Omental fat pad (tissue), 4 donors: ENCODE measurements around the gene CHMP1A. TPM values are rescaled to one million over a fixed set of nuclear protein-coding genes. Genes with fewer than 3 reads are reported as not detected.

ENCODE experiments used
- ATAC-seq: fragments of 150-250 bp; one replicate; pipeline ENCODE4 v1.9.1; 2016; ENCODE audit warnings: mild to moderate bottlenecking, moderate library complexity; ENCODE audit not compliant: low FRiP score
- DNase-seq: peaks from one replicate; pipeline ENCODE4 v3.0.0-alpha.2; 2019; ENCODE audit warnings: low spot score
- CTCF ChIP-seq, 3 donors: fragments of 450-650 bp; IDR thresholded peaks; one replicate each; pipeline ENCODE4 v1.5.1; 2016 to 2017; ENCODE audit warnings: antibody characterized with exemption in 3 of 3, mild to moderate bottlenecking in 3 of 3, moderate library complexity in 2 of 3
- total RNA-seq, 4 donors: library from RNA; depleted of rRNA; stranded (reverse); fragments of >200 nt; gene quantifications; one replicate each; pipeline ENCODE4 v1.1.0, GENCODE V29; 2016

Gene CHMP1A
- total RNA-seq, 4 donors from 2014 or later: 45.7 to 78.1 (median 67.7) TPM

DNA sequence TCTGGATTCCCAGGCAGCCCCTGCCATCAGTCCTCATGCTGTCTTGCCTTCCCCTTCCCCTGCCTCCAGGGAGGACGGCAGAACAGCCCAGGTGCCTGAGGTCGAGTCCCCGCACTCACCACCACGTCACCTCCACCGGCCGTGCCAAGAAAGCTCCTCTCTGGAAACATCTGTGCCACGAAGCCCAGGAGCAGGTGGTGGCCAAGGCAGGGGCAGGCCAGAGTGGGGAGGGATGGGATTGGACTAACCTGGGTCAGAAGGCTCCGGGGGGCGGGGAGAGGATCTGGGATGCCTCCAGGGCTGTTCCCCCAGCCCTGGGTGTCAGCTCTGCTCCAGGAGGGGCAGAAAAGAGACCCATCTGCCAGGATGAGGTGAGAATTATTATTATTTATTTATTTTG, 51.5 kb downstream of the CHMP1A start:
- DNase-seq (no peak), ATAC-seq (no peak)
- no peak for TF ChIP-seq CTCF (IDR thresholded peaks at IDR 0.05)

DNA sequence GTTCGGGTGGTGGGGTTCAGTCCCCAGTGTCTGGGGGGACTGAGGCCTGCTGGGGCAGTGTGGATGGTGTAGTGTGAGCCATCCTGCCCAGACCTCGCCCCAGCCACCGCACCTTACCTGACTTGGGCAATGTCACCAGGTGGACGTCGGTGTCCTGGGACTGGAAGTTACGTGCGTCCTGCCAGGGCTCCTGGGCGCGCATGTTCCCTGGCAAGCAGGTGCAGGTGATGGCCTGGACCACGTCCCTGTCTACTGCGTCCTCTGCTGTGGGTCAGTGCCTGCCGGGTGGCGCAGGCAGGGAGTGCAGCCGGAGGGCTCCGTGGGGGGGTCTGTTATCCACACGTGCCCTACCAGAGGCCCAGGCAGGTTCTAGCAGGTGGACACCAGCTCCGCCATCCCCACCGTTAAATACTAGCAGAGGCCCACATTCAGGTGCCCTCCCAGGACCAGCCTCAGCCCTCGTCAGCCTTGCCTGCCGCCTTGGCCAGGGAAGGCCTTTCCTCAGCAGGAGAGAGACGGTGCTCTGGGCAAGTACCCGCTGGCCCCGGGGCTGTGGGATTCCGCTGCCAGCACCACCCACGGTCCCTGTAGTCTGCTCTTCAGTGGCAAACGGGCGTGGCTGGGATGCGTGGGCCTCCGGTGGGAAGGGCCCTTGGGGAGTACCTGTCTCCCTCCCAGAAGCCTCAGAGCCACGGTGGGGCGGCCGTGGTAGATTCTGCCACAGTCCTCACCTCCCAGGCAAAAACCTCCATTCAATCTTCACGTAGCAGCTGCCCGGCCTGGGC, 52.1 kb downstream of the CHMP1A start:
- TF ChIP-seq CTCF (IDR thresholded peaks at IDR 0.05): no peak
- no peak for DNase-seq
- ATAC-seq: no peak

DNA sequence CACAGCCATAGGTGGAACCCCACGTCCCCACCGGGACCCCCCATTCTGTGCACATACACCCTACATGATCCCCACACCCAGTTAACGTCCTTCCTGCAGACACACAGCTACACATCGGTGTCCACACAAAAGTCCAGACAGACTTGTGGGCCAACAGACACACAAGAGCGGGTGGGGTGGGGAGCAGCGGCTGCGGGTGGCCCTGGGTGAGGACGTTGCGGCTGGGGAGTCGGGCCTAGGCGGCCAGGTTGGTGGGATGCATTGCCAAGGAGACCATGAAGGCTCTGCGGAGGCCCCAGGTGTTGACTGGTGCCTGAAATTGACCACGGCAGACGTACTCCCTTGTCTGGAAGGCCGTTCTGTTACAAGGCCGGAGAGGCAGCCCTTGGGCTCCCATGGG, 52.7 kb downstream of the CHMP1A start:
- TF ChIP-seq CTCF (IDR thresholded peaks at IDR 0.05): no peak
- DNase-seq: no peak
- ATAC-seq: no peak

DNA sequence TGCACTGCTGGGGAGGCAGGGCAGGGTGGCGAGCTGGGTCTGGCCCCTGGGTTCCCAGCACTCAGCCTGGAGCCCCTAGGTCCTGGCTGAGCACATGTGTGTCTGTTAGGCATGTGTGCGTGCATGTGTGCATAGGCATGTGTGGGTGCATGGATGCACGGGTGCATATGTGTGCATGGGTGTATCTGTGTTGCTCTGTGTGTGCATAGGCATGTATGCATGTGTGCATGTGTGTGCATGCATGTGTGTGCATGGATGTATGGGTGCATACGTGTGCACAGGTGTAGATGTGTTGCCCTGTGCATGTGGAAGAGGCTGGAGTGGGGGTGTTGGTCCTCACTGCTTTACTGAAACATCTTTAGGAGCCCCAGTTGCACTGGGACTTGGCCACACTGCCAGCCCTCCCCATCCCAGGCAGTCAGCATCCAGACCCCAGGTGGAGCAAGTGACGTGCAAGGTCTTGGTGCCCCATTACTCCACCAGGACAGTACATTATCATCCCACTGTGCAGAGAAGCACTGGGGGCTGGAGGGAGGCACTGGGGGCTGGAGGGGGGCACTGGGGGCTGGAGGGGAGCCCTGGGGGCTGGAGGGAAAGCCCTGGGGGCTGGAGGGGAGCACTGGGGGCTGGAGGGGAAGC, 54.4 kb downstream of the CHMP1A start:
- DNase-seq: no peak
- no peak for ATAC-seq
- no peak for TF ChIP-seq CTCF (IDR thresholded peaks at IDR 0.05)

DNA sequence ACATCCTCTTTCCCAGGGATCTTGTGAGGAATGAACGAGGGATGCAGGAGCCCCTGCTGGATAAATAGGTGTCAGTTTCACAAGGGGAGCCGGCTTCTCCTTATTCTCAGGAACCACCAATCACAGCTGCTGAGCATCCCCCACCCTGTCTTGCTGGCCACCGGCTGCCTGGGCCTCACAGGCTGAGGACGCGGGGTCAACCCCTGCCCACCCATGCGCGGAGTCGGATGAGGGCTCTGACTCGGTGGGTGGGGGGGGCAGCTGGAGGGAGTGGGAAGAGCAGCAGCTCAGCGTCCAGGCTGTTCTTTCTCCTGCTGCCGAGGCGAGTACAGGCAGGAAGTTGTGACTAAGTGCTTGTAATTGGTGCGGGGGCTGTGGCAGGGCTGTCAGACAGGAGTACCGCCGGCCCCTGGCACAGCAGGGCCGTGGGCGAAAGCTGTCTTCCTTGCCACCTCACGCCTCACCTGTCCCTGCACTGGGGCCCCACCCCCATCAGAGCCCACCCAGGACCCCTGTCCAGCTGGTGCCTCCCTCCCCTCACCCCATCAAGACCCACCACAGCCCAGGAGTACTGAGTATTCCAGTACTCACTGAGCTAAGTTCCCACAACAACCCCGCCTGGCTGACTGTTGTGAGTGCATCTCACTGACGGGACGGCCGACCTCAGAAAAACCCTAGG, 55.1 kb downstream of the CHMP1A start:
- no peak for TF ChIP-seq CTCF (IDR thresholded peaks at IDR 0.05)

GRCh38 chr16:89601906-89602272, 55.6 kb downstream of the CHMP1A start:
- no peak for TF ChIP-seq CTCF (IDR thresholded peaks at IDR 0.05)
- no peak for ATAC-seq
- no peak for DNase-seq

More for the DNA sequence above, 55.1 kb downstream of the CHMP1A start:
- DNase-seq: peak; percentile 46
- ATAC-seq: peak; percentile 96
